SJCRH30 (cell line): ENCODE results near the gene ZNF618. TPM values are rescaled to one million over a fixed set of nuclear protein-coding genes. Genes with fewer than 3 reads are reported as not detected.

ENCODE experiments used
- DNase-seq, 2 experiments: peaks; one replicate each; pipeline ENCODE4 v3.0.0-alpha.2; 2015 to 2020
- H3K27ac ChIP-seq: fragments of 250-450 bp; sonication (Bioruptor Pico); 2 replicates; pipeline ENCODE4 v1.5.1; 2020; ENCODE audit warnings: mild to moderate bottlenecking, moderate library complexity
- H3K27me3 ChIP-seq: fragments of 250-450 bp; sonication (Bioruptor Pico); 2 replicates; pipeline ENCODE4 v1.5.1; 2020; ENCODE audit warnings: mild to moderate bottlenecking, moderate library complexity
- H3K36me3 ChIP-seq: fragments of 250-450 bp; sonication (Bioruptor Pico); 2 replicates; pipeline ENCODE4 v1.5.1; 2020; ENCODE audit warnings: mild to moderate bottlenecking, moderate library complexity
- H3K4me1 ChIP-seq: fragments of 250-450 bp; sonication (Bioruptor Pico); 2 replicates; pipeline ENCODE4 v1.5.1; 2020; ENCODE audit warnings: mild to moderate bottlenecking, moderate library complexity
- H3K4me3 ChIP-seq: fragments of 250-450 bp; sonication (Bioruptor Pico); 2 replicates; pipeline ENCODE4 v1.5.1; 2020; ENCODE audit warnings: mild to moderate bottlenecking, moderate library complexity
- H3K9me3 ChIP-seq: fragments of 250-450 bp; sonication (Bioruptor Pico); replicated peaks from 2 replicates; pipeline ENCODE4 v1.5.1; 2020; ENCODE audit warnings: mild to moderate bottlenecking, moderate library complexity
- total RNA-seq: library from RNA; depleted of rRNA; stranded (reverse); fragments of >200 nt; shearing (Covaris generic); gene quantifications from 2 replicates; pipeline ENCODE4 v1.2.3, GENCODE V29; 2014

The ZNF618 gene
- total RNA-seq, 1 experiment from 2014 or later: 19.3 TPM

- DNase-seq: no peak
- Histone ChIP-seq H3K27me3 (no peaks in the 10 kb centered on the region), H3K9me3 (no peaks in the 10 kb centered on the region; the same call in none of the 2 replicates), H3K27ac (no peak overlapping the region), H3K36me3 (peaks cover 15% of the 10 kb centered on the region), H3K4me1 (no peaks in the 10 kb centered on the region; the same call in 1 of the 2 replicates), H3K4me3 (no peak overlapping the region)
Observed at GRCh38 chr9:113890704-113891103, 14.6 kb downstream of the ZNF618 start.

- no peaks in the 10 kb centered on the region for H3K4me1 ChIP-seq
- no peak for DNase-seq
- no peak overlapping the region for H3K27ac ChIP-seq
- no peaks in the 10 kb centered on the region; the same call in none of the 2 replicates for H3K9me3 ChIP-seq
- no peak overlapping the region for H3K4me3 ChIP-seq
- peaks cover 15% of the 10 kb centered on the region for H3K36me3 ChIP-seq
- no peaks in the 10 kb centered on the region for H3K27me3 ChIP-seq
Observed at GRCh38 chr9:113892861-113893491, 16.9 kb downstream of the ZNF618 start.

DNA sequence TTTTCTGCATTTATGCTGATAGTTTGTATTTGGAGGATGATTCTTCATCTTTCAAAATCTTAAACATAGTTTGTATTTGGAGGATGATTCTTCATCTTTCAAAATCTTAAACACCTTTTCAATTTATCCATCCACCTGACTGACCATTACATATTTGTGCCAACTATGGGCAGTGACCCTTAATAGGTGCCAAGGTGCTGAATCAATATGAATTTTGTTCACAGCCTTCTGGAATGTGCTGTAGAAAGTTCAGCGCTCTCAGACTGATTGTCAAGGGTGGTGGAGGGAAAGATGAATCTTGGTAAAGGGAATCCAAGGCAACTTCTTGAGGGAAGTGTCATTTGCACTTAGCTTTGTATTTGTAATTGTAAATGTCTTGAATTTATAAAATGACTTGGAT is 18.1 kb downstream of the ZNF618 start:
- peaks cover 15% of the 10 kb centered on the region for H3K36me3 ChIP-seq
- no peaks in the 10 kb centered on the region; the same call in none of the 2 replicates for H3K9me3 ChIP-seq
- H3K27ac ChIP-seq: no peak overlapping the region
- DNase-seq: no peak
- no peaks in the 10 kb centered on the region for H3K4me1 ChIP-seq
- no peak overlapping the region for H3K4me3 ChIP-seq
- no peaks in the 10 kb centered on the region for H3K27me3 ChIP-seq

GRCh38 chr9:113895526-113895925 is 19.4 kb downstream of the ZNF618 start:
- Histone ChIP-seq H3K9me3 (no peaks in the 10 kb centered on the region; the same call in 1 of the 2 replicates), H3K36me3 (peaks cover 10% of the 10 kb centered on the region), H3K27me3 (no peaks in the 10 kb centered on the region), H3K4me1 (no peaks in the 10 kb centered on the region), H3K4me3 (no peak overlapping the region), H3K27ac (no peak overlapping the region)
- no peak for DNase-seq

DNA sequence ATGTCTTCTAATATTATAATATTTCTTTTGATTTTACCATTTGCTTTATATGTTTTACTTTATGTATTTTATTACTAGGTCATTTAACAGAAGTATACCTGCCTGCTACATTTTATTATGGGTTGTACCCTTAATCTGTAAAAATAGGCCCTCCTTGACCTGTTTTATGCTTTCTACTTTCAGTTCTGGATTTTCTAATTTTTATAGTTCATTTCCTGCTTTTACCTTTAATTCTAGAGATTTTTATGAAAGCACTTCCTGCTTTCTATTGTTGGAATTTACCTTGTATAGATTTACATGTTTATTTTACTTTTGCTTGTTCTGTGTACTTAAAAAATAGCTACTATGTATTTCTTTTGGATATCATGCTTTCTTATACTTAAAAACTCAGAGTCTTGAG is 20.6 kb downstream of the ZNF618 start:
- H3K27me3 ChIP-seq: no peaks in the 10 kb centered on the region
- no peaks in the 10 kb centered on the region for H3K4me1 ChIP-seq
- H3K4me3 ChIP-seq: no peak overlapping the region
- H3K27ac ChIP-seq: no peak overlapping the region
- DNase-seq: no peak
- no peaks in the 10 kb centered on the region for H3K9me3 ChIP-seq
- peaks cover under 1% of the 10 kb centered on the region; the same call in 1 of the 2 replicates for H3K36me3 ChIP-seq

DNA sequence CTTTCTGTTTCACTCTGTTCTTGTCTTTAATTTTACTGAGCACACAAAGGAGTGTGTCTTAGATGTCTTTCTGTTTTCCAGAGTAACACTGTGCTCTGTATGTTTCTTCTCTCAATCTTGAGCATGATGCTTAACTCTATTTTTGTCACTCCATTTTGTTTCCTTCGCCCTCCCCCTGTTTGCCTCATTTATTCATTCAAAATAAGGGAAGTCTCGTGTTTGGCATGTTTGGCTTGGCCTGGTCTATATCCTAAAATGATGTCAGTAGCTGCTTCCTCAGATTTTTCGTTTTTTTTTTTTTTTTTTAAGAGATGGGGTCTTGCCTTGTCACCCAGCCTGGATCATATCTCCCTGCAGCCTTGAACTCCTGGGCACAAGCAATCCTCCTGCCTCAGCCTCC is 22.0 kb downstream of the ZNF618 start:
- no peaks in the 10 kb centered on the region for H3K36me3 ChIP-seq

GRCh38 chr9:113898596-113898995 is 22.5 kb downstream of the ZNF618 start:
- Histone ChIP-seq H3K4me1 (no peaks in the 10 kb centered on the region), H3K27ac (no peak overlapping the region), H3K27me3 (no peaks in the 10 kb centered on the region), H3K9me3 (peaks cover 2% of the 10 kb centered on the region; the same call in 1 of the 2 replicates), H3K4me3 (no peak overlapping the region), H3K36me3 (no peaks in the 10 kb centered on the region)
- DNase-seq: no peak

More for the DNA sequence above, 22.0 kb downstream of the ZNF618 start:
- Histone ChIP-seq H3K4me3 (no peak overlapping the region), H3K27me3 (no peaks in the 10 kb centered on the region), H3K27ac (no peak overlapping the region), H3K9me3 (no peaks in the 10 kb centered on the region; the same call in 1 of the 2 replicates), H3K4me1 (no peaks in the 10 kb centered on the region)
- DNase-seq: no peak

DNA sequence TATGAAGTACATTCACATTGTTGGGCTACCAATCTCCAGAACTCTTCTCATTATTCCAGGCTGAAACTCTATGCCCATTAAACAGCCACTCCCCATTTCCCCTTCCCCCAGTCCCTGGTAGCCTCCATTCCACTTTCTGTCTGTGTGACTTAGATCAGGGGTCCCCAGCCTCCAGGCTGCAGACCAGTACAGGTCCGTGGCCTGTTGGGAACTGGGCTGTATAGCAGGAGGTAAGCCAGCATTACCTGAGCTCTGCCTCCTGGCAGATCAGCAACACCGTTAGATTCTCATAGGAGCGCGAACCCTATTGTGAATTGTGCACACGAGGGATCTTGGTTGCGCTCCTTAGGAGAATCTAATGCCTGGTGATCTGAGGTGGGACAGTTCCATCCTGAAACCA is 23.1 kb downstream of the ZNF618 start:
- Histone ChIP-seq H3K36me3 (0 out of 2 replicates have a peak, but pooled peaks cover under 1% of the 10 kb centered on the region), H3K27me3 (no peaks in the 10 kb centered on the region), H3K4me1 (no peaks in the 10 kb centered on the region), H3K4me3 (no peak overlapping the region), H3K9me3 (peaks cover 4% of the 10 kb centered on the region), H3K27ac (no peak overlapping the region)
- no peak for DNase-seq

DNA sequence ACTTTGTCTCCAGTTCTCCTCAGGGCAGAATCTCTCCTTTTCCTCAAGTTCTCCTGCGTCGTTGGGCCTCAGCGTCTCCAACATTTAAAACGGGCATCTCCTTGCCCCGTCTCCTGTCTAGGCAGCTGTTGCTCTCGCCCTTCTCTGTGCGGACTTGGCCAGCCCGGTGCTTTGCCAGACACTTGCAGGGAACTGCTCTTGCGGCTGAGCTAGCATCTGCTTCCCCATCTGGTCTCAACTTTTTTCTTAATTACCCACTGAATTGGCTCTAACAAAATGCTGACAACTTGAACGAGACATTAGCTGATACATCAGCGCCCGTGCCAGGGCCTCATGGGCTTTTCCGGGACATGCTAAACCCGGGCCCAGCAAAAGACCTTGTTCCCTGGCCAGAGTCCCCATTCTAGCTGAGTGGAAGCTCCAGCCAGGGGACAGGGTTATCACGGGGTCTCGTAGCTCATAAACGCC is 25.1 kb downstream of the ZNF618 start:
- H3K27ac ChIP-seq: no peak overlapping the region
- no peak overlapping the region for H3K4me3 ChIP-seq
- peaks cover 10% of the 10 kb centered on the region for H3K9me3 ChIP-seq
- no peaks in the 10 kb centered on the region for H3K27me3 ChIP-seq
- no peaks in the 10 kb centered on the region for H3K4me1 ChIP-seq
- H3K36me3 ChIP-seq: 0 out of 2 replicates have a peak, but pooled peaks cover 2% of the 10 kb centered on the region
- no peak for DNase-seq

DNA sequence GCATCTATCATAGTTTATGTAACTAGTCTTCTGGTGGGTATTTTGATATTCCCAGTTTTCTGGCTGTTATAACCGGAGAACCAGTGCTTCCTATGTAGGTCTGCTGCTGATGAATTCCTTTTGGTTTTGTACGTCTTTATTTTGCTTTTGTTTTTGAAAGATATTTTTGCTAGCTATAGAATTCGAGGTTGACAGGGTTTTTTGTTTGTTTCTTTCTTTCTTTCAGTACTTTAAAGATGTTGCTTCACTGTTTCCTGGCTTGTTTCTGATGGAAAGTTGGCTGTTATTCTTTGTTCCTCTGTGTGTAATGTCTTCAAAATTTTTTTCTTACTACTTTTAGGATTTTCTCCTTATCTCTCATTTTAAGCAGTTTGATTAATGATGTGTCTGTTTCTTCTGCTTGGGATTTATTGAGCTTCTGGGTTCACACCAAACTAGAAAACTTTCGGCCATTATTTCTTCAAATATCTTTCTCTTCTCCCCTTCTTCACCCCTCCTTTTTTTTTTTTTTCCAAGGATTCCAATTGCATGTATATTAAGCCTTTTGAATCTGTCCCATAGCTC is 27.5 kb downstream of the ZNF618 start:
- Histone ChIP-seq H3K4me1 (peaks cover 7% of the 10 kb centered on the region; the same call in 1 of the 2 replicates), H3K27ac (no peak overlapping the region), H3K4me3 (no peak overlapping the region), H3K36me3 (0 out of 2 replicates have a peak, but pooled peaks cover 2% of the 10 kb centered on the region), H3K9me3 (peaks cover 10% of the 10 kb centered on the region), H3K27me3 (no peaks in the 10 kb centered on the region)
- no peak for DNase-seq

- Histone ChIP-seq H3K9me3 (peaks cover 10% of the 10 kb centered on the region), H3K27ac (no peak overlapping the region), H3K4me1 (peaks cover 7% of the 10 kb centered on the region; the same call in 1 of the 2 replicates), H3K27me3 (no peaks in the 10 kb centered on the region), H3K4me3 (no peak overlapping the region), H3K36me3 (0 out of 2 replicates have a peak, but pooled peaks cover 2% of the 10 kb centered on the region)
- DNase-seq: peak; percentile 25 to 60
Observed at GRCh38 chr9:113906411-113907110, 30.5 kb downstream of the ZNF618 start.

GRCh38 chr9:113907282-113907681 is 31.2 kb downstream of the ZNF618 start:
- Histone ChIP-seq H3K36me3 (0 out of 2 replicates have a peak, but pooled peaks cover 2% of the 10 kb centered on the region), H3K27ac (no peak overlapping the region), H3K27me3 (no peaks in the 10 kb centered on the region), H3K9me3 (peaks cover 10% of the 10 kb centered on the region), H3K4me3 (no peak overlapping the region), H3K4me1 (peaks cover 7% of the 10 kb centered on the region; the same call in 1 of the 2 replicates)
- DNase-seq: no peak

GRCh38 chr9:113909421-113909820 is 33.3 kb downstream of the ZNF618 start:
- H3K27me3 ChIP-seq: no peaks in the 10 kb centered on the region
- peaks cover 11% of the 10 kb centered on the region for H3K4me1 ChIP-seq
- H3K9me3 ChIP-seq: peaks cover 4% of the 10 kb centered on the region
- no peak overlapping the region for H3K27ac ChIP-seq
- H3K4me3 ChIP-seq: no peak overlapping the region
- no peak for DNase-seq
- peaks cover 7% of the 10 kb centered on the region for H3K36me3 ChIP-seq

DNA sequence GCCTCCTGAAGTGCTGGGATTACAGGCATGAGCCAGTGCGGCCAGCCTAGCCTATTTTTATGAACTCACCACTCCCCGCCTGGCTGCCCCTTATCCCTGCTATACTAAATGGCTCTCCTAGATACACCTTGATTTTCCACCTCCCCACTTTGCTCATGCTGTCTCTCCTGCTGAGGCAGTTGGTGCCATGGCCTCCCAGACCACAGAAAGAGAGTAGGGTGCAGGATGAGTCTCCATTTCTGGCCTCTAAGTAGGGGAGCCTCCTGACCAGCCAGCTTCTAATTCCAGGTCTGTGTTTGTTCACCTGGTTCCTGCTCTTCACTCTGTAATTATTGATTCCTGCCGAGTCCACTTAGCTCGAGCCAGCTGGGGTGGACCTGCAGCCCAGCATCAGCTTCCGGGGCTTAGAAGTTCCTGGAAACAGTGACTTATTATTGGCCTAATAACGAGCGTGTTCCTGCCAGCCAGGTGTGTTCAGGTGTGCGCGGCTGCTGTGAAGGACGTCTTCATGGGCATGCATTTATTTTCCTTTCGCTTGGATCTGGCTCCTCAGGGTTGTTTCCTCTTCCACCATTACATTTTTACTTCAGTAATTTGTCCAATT is 34.0 kb downstream of the ZNF618 start:
- no peak for DNase-seq
- H3K4me3 ChIP-seq: no peak overlapping the region
- no peaks in the 10 kb centered on the region for H3K9me3 ChIP-seq

More for the DNA sequence above, 34.0 kb downstream of the ZNF618 start:
- Histone ChIP-seq H3K4me1 (peaks cover 11% of the 10 kb centered on the region), H3K27me3 (no peaks in the 10 kb centered on the region), H3K36me3 (peaks cover 6% of the 10 kb centered on the region), H3K27ac (no peak overlapping the region)
